Measurements from ENCODE around the gene SEC14L6. TPM values are rescaled to one million over a fixed set of nuclear protein-coding genes. Genes with fewer than 3 reads are reported as not detected.

Gene SEC14L6
- total RNA-seq, 4 donors from 2014 or later, result 0.11 TPM; not detected in 3

DNA sequence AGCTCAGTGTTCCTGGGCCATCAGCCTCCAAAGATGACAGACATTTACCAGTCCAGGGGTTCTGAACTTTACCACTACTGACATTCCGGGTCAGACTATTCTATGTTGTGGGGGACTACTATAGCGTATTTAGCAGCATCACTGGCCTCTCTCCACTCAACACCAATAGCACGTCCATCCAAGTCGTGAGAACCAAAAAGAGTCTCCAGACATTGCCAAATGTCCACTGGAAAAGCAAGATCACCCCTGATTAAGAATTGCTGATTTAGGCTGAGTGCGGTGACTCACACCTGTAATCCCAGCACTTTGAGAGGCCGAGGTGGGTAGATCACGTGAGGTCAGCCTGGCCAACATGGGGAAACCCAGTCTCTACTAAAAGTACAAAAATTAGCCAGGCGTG lies 39.9 kb upstream of the SEC14L6 start:
- no peak overlapping the region for H3K4me3 ChIP-seq (replicated peaks in 1 of 3)
- peaks cover 8 to 10% of the 10 kb centered on the region in 2 donors for H3K4me1 ChIP-seq
- 96 to 99% methylated on average over 7 to 8 of the region's 8 CpGs for WGBS, 2 donors
- intact Hi-C loops (cut with DNase I), result no loop called here
- no peak for TF ChIP-seq CTCF (IDR thresholded peaks at IDR 0.05)
- no peak for TF ChIP-seq POLR2A (IDR thresholded peaks at IDR 0.05)
- peaks cover 72 to 77% of the 10 kb centered on the region in 2 donors for H3K36me3 ChIP-seq
- no peaks in the 10 kb centered on the region for H3K9me3 ChIP-seq
- H3K27me3 ChIP-seq, result no peaks in the 10 kb centered on the region
- no peak for DNase-seq
- no peak overlapping the region for H3K27ac ChIP-seq

DNA sequence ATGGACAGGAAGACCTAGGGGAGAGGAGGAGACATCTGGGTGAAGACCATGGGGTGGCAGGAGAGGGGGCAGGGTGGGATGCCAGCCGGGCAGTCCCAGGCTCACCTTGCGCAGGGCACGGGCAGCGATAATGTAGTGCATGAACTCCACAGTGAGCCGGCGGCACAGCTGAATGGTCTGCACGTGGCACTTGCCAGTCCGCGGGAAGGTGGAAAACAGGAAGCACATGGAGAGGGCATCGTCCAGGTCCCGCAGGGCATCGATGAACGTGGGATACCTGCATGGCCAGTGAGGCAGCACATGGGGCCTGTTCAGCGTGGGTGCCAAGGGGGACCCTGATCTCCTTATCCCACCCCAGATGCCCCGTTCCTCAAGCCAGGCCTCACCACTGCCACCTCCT lies 37.9 kb upstream of the SEC14L6 start:
- intact Hi-C loops (cut with DNase I), result no loop called here
- H3K4me1 ChIP-seq, result no peaks in the 10 kb centered on the region
- TF ChIP-seq CTCF (IDR thresholded peaks at IDR 0.05), result no peak
- TF ChIP-seq POLR2A (IDR thresholded peaks at IDR 0.05), result no peak
- peaks cover 92 to 97% of the 10 kb centered on the region in 2 donors for H3K36me3 ChIP-seq
- H3K9me3 ChIP-seq, result no peaks in the 10 kb centered on the region
- no peak overlapping the region for H3K27ac ChIP-seq
- no peak for DNase-seq
- no peak overlapping the region for H3K4me3 ChIP-seq (replicated peaks in 1 of 3)
- H3K27me3 ChIP-seq, result no peaks in the 10 kb centered on the region
- WGBS, 2 donors, result 93 to 94% methylated on average over 14 to 15 of the region's 15 CpGs

- TF ChIP-seq CTCF (IDR thresholded peaks at IDR 0.05) (no peak), POLR2A (IDR thresholded peaks at IDR 0.05) (no peak)
- H3K9me3 ChIP-seq, result no peaks in the 10 kb centered on the region
- H3K4me3 ChIP-seq (replicated peaks in 1 of 3), result no peak overlapping the region
- peaks cover 96 to 98% of the 10 kb centered on the region in 2 donors for H3K36me3 ChIP-seq
- no peaks in the 10 kb centered on the region for H3K27me3 ChIP-seq
- H3K27ac ChIP-seq, result no peak overlapping the region
- 80 to 87% methylated on average over 10 to 13 of the region's 13 CpGs for WGBS, 2 donors
- intact Hi-C loops (cut with DNase I), result no loop called here
- DNase-seq, result no peak
- no peaks in the 10 kb centered on the region for H3K4me1 ChIP-seq
Measured at GRCh38 chr22:30582788-30583545, 36.4 kb upstream of the SEC14L6 start.

- H3K27ac ChIP-seq, result no peak overlapping the region
- H3K36me3 ChIP-seq, result peaks cover 96 to 98% of the 10 kb centered on the region in 2 donors
- TF ChIP-seq POLR2A (IDR thresholded peaks at IDR 0.05) (no peak), CTCF (IDR thresholded peaks at IDR 0.05) (no peak)
Measured at GRCh38 chr22:30582051-30582450, 35.5 kb upstream of the SEC14L6 start.

GRCh38 chr22:30580896-30581295 lies 34.4 kb upstream of the SEC14L6 start:
- Histone ChIP-seq H3K4me3 (replicated peaks in 1 of 3) (no peak overlapping the region), H3K27ac (no peak overlapping the region), H3K9me3 (no peaks in the 10 kb centered on the region), H3K36me3 (peaks cover 96 to 98% of the 10 kb centered on the region in 2 donors), H3K27me3 (no peaks in the 10 kb centered on the region), H3K4me1 (no peaks in the 10 kb centered on the region)
- no peak for TF ChIP-seq CTCF (IDR thresholded peaks at IDR 0.05)
- no peak for TF ChIP-seq POLR2A (IDR thresholded peaks at IDR 0.05)
- intact Hi-C loops (cut with DNase I), result no loop called here
- WGBS, 2 donors, result 83 to 88% methylated on average over 4 to 6 of the region's 6 CpGs
- DNase-seq, result no peak

More at GRCh38 chr22:30582051-30582450, 35.5 kb upstream of the SEC14L6 start:
- Histone ChIP-seq H3K9me3 (no peaks in the 10 kb centered on the region), H3K4me1 (no peaks in the 10 kb centered on the region), H3K4me3 (replicated peaks in 1 of 3) (no peak overlapping the region), H3K27me3 (no peaks in the 10 kb centered on the region)
- intact Hi-C loops (cut with DNase I), result no loop called here
- 85 to 86% methylated on average over 4 to 6 of the region's 6 CpGs for WGBS, 2 donors
- no peak for DNase-seq

Data from thyroid gland (tissue), 4 donors.